KMS-11 (cell line): ENCODE results near the gene GNE.
"Not testable (repeated sequence)": the region's sequence is repeated elsewhere in the genome, so short reads cannot be mapped to it uniquely, and the experiment has no call there.

Experiments
- H2AFZ ChIP-seq: fragments of 200-600 bp; sonication (generic); 2 replicates; pipeline ENCODE4 v1.6.1; 2016; ENCODE audit warnings: antibody characterized with exemption, mixed run types, low read depth
- H3K27ac ChIP-seq: fragments of 200-600 bp; sonication (generic); 2 replicates; pipeline ENCODE4 v1.6.1; 2016; ENCODE audit warnings: mild to moderate bottlenecking, mixed run types
- H3K27me3 ChIP-seq: fragments of 200-600 bp; sonication (generic); 2 replicates; pipeline ENCODE4 v1.6.1; 2017; ENCODE audit warnings: mild to moderate bottlenecking, low read depth, mixed run types, moderate library complexity; ENCODE audit not compliant: insufficient read depth
- H3K36me3 ChIP-seq: fragments of 200-600 bp; sonication (generic); 2 replicates; pipeline ENCODE4 v1.6.1; 2017; ENCODE audit warnings: mild to moderate bottlenecking, mixed run types; ENCODE audit not compliant: insufficient read depth
- H3K4me1 ChIP-seq: fragments of 200-600 bp; sonication (generic); 2 replicates; pipeline ENCODE4 v1.6.1; 2016; ENCODE audit warnings: mild to moderate bottlenecking, low read depth, mixed run types; ENCODE audit not compliant: poor library complexity, severe bottlenecking
- H3K4me2 ChIP-seq: fragments of 200-600 bp; sonication (generic); 2 replicates; pipeline ENCODE4 v1.7.0; 2016; ENCODE audit warnings: mild to moderate bottlenecking, mixed run types
- H3K4me3 ChIP-seq: fragments of 200-600 bp; sonication (generic); IDR thresholded peaks from 2 replicates; pipeline ENCODE4 v1.6.1; 2017; ENCODE audit warnings: low read depth, low read length, mixed read lengths; ENCODE audit not compliant: insufficient read depth
- H3K79me2 ChIP-seq: fragments of 200-600 bp; sonication (generic); 2 replicates; pipeline ENCODE4 v1.6.1; 2016; ENCODE audit warnings: low read depth, mixed run types; ENCODE audit not compliant: insufficient read depth
- H3K9ac ChIP-seq: fragments of 200-600 bp; sonication (generic); 2 replicates; pipeline ENCODE4 v1.6.1; 2016; ENCODE audit warnings: mild to moderate bottlenecking, mixed run types
- H4K20me1 ChIP-seq: fragments of 200-600 bp; sonication (generic); 2 replicates; pipeline ENCODE4 v1.6.1; 2016; ENCODE audit warnings: mild to moderate bottlenecking, mixed run types; ENCODE audit not compliant: insufficient read depth
- TF ChIP-seq, protein P1 (sequence below): fragments of 200-600 bp; sonication (generic); conservative IDR thresholded peaks from 2 replicates; pipeline ENCODE4 v1.6.1; 2017; ENCODE audit warnings: low read depth, mild to moderate bottlenecking, antibody characterized with exemption, low read length, moderate library complexity, mixed read lengths

The GNE gene

GRCh38 chr9:36258208-36258995, at the start of gene GNE:
GNE (minus strand) TSS chr9:36258448; CDS start chr9:36249355, 9,093 bp downstream.
- Histone ChIP-seq H4K20me1 (no peaks in the 10 kb centered on the region), H3K27ac (peak within 1 kb of the TSS; percentile 56), H2AFZ (peak within 1 kb of the TSS; percentile 57), H3K9ac (peak within 1 kb of the TSS; percentile 55; the same call in 1 of the 2 replicates), H3K36me3 (no peaks in the 10 kb centered on the region), H3K79me2 (peaks cover 12% of the 10 kb centered on the region; the same call in 1 of the 2 replicates), H3K4me2 (peak within 1 kb of the TSS; percentile 82), H3K4me1 (peaks cover 4% of the 10 kb centered on the region), H3K27me3 (no peaks in the 10 kb centered on the region), H3K4me3 (no peak within 1 kb of the TSS)
- TF ChIP-seq, protein P1, sequence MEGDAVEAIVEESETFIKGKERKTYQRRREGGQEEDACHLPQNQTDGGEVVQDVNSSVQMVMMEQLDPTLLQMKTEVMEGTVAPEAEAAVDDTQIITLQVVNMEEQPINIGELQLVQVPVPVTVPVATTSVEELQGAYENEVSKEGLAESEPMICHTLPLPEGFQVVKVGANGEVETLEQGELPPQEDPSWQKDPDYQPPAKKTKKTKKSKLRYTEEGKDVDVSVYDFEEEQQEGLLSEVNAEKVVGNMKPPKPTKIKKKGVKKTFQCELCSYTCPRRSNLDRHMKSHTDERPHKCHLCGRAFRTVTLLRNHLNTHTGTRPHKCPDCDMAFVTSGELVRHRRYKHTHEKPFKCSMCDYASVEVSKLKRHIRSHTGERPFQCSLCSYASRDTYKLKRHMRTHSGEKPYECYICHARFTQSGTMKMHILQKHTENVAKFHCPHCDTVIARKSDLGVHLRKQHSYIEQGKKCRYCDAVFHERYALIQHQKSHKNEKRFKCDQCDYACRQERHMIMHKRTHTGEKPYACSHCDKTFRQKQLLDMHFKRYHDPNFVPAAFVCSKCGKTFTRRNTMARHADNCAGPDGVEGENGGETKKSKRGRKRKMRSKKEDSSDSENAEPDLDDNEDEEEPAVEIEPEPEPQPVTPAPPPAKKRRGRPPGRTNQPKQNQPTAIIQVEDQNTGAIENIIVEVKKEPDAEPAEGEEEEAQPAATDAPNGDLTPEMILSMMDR, result no peak

DNA sequence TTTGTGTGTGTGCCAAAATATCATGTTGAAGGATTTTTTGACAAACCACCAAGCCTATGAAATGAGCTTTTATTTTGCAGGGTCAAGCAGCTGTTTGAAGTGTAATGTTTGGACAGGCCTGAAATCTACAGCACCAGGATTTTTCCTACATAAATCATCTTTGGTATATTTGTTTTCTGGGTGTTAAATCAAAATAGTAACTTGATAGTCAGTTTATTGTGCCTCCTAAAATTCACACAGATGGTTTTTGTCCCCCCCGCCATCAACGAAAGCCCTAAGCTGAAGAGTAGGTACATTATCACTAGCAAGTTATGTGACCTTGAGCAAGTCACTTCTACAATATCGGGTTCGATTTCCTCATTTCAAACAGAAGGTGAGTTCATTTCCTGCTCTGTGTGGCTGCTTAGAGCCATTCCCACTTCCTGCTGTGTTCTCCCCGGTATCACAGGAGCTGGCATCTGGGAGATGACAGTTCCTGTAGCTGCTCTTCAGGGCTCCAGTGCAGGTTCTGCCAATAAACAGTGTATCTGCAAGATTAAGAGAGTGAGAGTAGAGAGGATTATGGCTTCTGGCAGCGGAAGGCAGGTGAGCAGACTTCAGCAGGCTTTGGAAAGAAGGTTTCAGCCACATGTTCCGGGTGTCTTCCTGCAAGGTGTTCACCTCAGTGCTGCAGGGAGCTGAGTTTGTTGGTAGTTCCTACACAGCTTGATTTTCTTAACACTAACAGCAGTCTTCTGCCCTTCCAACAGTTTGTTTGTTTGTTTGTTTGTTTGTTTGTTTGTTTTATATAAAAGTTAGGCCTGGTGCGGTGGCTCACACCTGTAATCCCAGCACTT, 48.4 kb upstream of the GNE start:
- Histone ChIP-seq H3K4me2 (no peak overlapping the region), H3K27ac (no peak overlapping the region), H4K20me1 (no peaks in the 10 kb centered on the region), H3K27me3 (no peaks in the 10 kb centered on the region), H3K4me3 (no peak overlapping the region), H2AFZ (no peak overlapping the region), H3K79me2 (no peaks in the 10 kb centered on the region), H3K9ac (no peak overlapping the region), H3K36me3 (no peaks in the 10 kb centered on the region), H3K4me1 (no peaks in the 10 kb centered on the region)
- TF ChIP-seq, protein P1, result no peak

GRCh38 chr9:36304366-36304765, 46.1 kb upstream of the GNE start:
- not testable (repeated sequence) for H4K20me1 ChIP-seq, H3K36me3 ChIP-seq, H3K9ac ChIP-seq, H3K79me2 ChIP-seq, H3K4me2 ChIP-seq, H3K4me3 ChIP-seq, H2AFZ ChIP-seq, H3K27ac ChIP-seq, H3K27me3 ChIP-seq, H3K4me1 ChIP-seq

- TF ChIP-seq, protein P1, result no peak
- Histone ChIP-seq H3K27ac (no peak overlapping the region), H3K9ac (no peak overlapping the region), H3K4me2 (no peak overlapping the region), H4K20me1 (no peaks in the 10 kb centered on the region), H3K79me2 (no peaks in the 10 kb centered on the region), H3K27me3 (no peaks in the 10 kb centered on the region), H3K36me3 (no peaks in the 10 kb centered on the region), H3K4me3 (no peak overlapping the region), H2AFZ (no peak overlapping the region), H3K4me1 (no peaks in the 10 kb centered on the region)
These were observed 43.0 kb upstream of the GNE start for GRCh38 chr9:36301227-36301626.
